ENCODE results near the gene OSMR. TPM values are rescaled to one million over a fixed set of nuclear protein-coding genes. Genes with fewer than 3 reads are reported as not detected.

Gene OSMR
- total and polyA plus RNA-seq, 2 donors (not counting 3 experiments of a cell fraction or from before 2014, with no cell fraction given): 6.1 to 19.7 TPM

DNA sequence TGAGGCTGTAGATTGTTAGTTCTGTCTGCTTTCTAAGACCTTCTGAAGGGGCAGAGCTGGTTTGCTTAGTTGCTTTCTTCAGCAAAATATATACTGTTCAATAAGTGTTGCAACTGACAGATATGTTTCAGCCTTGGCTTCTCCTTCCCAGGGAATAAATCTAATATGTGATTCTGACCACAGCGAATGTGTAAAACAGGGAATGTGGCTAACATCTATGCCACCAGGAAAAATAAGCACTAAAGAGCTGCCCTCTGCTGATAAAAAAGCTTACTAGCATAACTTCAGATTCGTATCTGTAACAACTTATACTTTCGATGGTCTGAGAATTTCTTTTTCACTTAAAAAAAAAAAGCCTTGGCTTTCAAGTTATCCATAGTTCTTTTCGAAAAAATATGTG is 13.0 kb upstream of the OSMR start:
- CTCF ChIA-PET: interaction anchor here (1.0 to 6.4 kb wide), 10 partner anchors 9 to 567 kb away, joined by 3 to 41 read pairs (median 5); partner anchors contain the start of gene OSMR
- Histone ChIP-seq H3K27ac (ENCODE audit: insufficient read depth, low read depth, low read length) (no peak overlapping the region), H3K36me3 (ENCODE audit: control insufficient read depth in 2 of 2, extremely low read depth in 1 of 2, insufficient read depth in 2 of 2, low read length in 2 of 2) (no peaks in the 10 kb centered on the region), H3K4me1 (ENCODE audit: control insufficient read depth, extremely low read depth, insufficient read depth, low read length) (peaks cover 5% of the 10 kb centered on the region), H4K20me1 (replicated peaks; ENCODE audit: control insufficient read depth, extremely low read depth, insufficient read depth, low read length) (no peaks in the 10 kb centered on the region), H3K9ac (replicated peaks; ENCODE audit: extremely low read depth, insufficient read depth, low read length) (no peak overlapping the region), H3K9me1 (replicated peaks; ENCODE audit: control insufficient read depth, extremely low read depth, insufficient read depth, low read length) (no peaks in the 10 kb centered on the region), H2AFZ (ENCODE audit: low read depth, low read length) (no peak overlapping the region), H3K4me3 (replicated peaks in 1 of 3; ENCODE audit: insufficient read depth in 1 of 3, low read depth in 1 of 3, low read length in 3 of 3) (no peak overlapping the region), H3K4me2 (ENCODE audit: insufficient read depth, low read length) (no peak overlapping the region), H3K79me2 (ENCODE audit: control insufficient read depth, insufficient read depth, low read length) (no peaks in the 10 kb centered on the region), H3K27me3 (ENCODE audit: control insufficient read depth in 2 of 2, insufficient read depth in 2 of 2, low read length in 2 of 2) (no peaks in the 10 kb centered on the region), H3K9me3 (replicated peaks; ENCODE audit: control insufficient read depth, insufficient read depth, low read length) (no peaks in the 10 kb centered on the region)
- dilution Hi-C loops (cut with MboI; ENCODE audit: extremely low pct_ligation_motif_present, low sequenced_read_pairs): no loop called here
- intact Hi-C loops (cut with micrococcal nuclease): loop anchor here (1.0 kb wide), 1 partner anchor 89 kb away; no protein-coding TSS in a partner anchor
- FAIRE-seq: no peak
- BruUV-seq (replicated peaks): no TSS peak
- TF ChIP-seq POLR2A (IDR thresholded peaks at IDR 0.05; ENCODE audit: low read depth, low read length) (no peak), GATA2 (IDR thresholded peaks at IDR 0.05; ENCODE audit: insufficient read depth, insufficient read length, low read depth, low read length) (no peak), POLR2AphosphoS5 (IDR thresholded peaks at IDR 0.05; ENCODE audit: insufficient read depth, low read depth, low read length) (no peak), FOS (IDR thresholded peaks at IDR 0.05; ENCODE audit: borderline replicate concordance, insufficient read depth, low read length) (no peak), MYC (IDR thresholded peaks at IDR 0.05; ENCODE audit: low read depth, low read length) (no peak), EZH2 (IDR thresholded peaks at IDR 0.05; ENCODE audit: borderline replicate concordance, low read depth, low read length, severe bottlenecking) (no peak), JUN (IDR thresholded peaks at IDR 0.05; ENCODE audit: borderline replicate concordance, insufficient read depth, insufficient read length, low read depth) (no peak)
- TF ChIP-seq, protein P1, sequence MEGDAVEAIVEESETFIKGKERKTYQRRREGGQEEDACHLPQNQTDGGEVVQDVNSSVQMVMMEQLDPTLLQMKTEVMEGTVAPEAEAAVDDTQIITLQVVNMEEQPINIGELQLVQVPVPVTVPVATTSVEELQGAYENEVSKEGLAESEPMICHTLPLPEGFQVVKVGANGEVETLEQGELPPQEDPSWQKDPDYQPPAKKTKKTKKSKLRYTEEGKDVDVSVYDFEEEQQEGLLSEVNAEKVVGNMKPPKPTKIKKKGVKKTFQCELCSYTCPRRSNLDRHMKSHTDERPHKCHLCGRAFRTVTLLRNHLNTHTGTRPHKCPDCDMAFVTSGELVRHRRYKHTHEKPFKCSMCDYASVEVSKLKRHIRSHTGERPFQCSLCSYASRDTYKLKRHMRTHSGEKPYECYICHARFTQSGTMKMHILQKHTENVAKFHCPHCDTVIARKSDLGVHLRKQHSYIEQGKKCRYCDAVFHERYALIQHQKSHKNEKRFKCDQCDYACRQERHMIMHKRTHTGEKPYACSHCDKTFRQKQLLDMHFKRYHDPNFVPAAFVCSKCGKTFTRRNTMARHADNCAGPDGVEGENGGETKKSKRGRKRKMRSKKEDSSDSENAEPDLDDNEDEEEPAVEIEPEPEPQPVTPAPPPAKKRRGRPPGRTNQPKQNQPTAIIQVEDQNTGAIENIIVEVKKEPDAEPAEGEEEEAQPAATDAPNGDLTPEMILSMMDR (IDR thresholded peaks at IDR 0.05; ENCODE audit: extremely low read depth in 1 of 2, insufficient read depth in 1 of 2, low read depth in 1 of 2, low read length in 2 of 2): no peak
- TF ChIP-seq, protein P2, sequence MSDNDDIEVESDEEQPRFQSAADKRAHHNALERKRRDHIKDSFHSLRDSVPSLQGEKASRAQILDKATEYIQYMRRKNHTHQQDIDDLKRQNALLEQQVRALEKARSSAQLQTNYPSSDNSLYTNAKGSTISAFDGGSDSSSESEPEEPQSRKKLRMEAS (IDR thresholded peaks at IDR 0.05; ENCODE audit: insufficient read depth, insufficient read length): no peak
- POLR2A ChIA-PET: no interaction called here
- no peak for DNase-seq (ENCODE audit: low read depth, low spot score)
